OCI-LY1 (cell line): ENCODE results near the gene TRIP10.

Experiments used
- H2AFZ ChIP-seq: fragments of 200-600 bp; sonication (generic), shearing (Covaris generic); 2 replicates; pipeline ENCODE4 v1.6.0; 2014; ENCODE audit warnings: antibody characterized with exemption, mild to moderate bottlenecking, low read length
- H3F3A ChIP-seq: fragments of 200-600 bp; sonication (generic), shearing (Covaris generic); 2 replicates; pipeline ENCODE4 v1.6.0; 2014; ENCODE audit warnings: mild to moderate bottlenecking, antibody characterized with exemption, low read length, moderate library complexity; ENCODE audit not compliant: insufficient read depth
- H3K27ac ChIP-seq: fragments of 200-600 bp; sonication (generic); 2 replicates; pipeline ENCODE4 v1.5.1; 2014; ENCODE audit warnings: low read length, mixed run types, mild to moderate bottlenecking, low read depth; ENCODE audit not compliant: poor library complexity, severe bottlenecking
- H3K27me3 ChIP-seq: fragments of 200-600 bp; sonication (generic); 2 replicates; pipeline ENCODE4 v1.6.0; 2014; ENCODE audit warnings: antibody characterized with exemption, mild to moderate bottlenecking, low read length, moderate library complexity; ENCODE audit not compliant: insufficient read depth
- H3K36me3 ChIP-seq: fragments of 200-600 bp; sonication (generic); 2 replicates; pipeline ENCODE4 v1.6.1; 2014; ENCODE audit warnings: mild to moderate bottlenecking, antibody characterized with exemption, low read length, moderate library complexity, mixed read lengths; ENCODE audit not compliant: insufficient read depth
- H3K4me1 ChIP-seq: fragments of 200-600 bp; sonication (generic); 2 replicates; pipeline ENCODE4 v1.5.1; 2014; ENCODE audit warnings: mild to moderate bottlenecking, low read length, moderate library complexity; ENCODE audit not compliant: insufficient read depth, severe bottlenecking
- H3K4me2 ChIP-seq: fragments of 200-600 bp; sonication (generic), shearing (Covaris generic); 2 replicates; pipeline ENCODE4 v1.6.1; 2014; ENCODE audit warnings: low read length
- H3K4me3 ChIP-seq: fragments of 200-600 bp; sonication (generic); 2 replicates; pipeline ENCODE4 v1.5.1; 2014; ENCODE audit warnings: low read length, low read depth, mild to moderate bottlenecking, mixed read lengths; ENCODE audit not compliant: poor library complexity, severe bottlenecking
- H3K79me2 ChIP-seq: fragments of 200-600 bp; shearing (Covaris generic); 2 replicates; pipeline ENCODE4 v1.6.1; 2016; ENCODE audit warnings: mixed run types, low read length, mixed read lengths; ENCODE audit not compliant: insufficient read depth
- H3K9ac ChIP-seq: fragments of 200-600 bp; sonication (generic), shearing (Covaris generic); 2 replicates; pipeline ENCODE4 v1.6.1; 2014; ENCODE audit warnings: mild to moderate bottlenecking, low read length, mixed read lengths
- H3K9me2 ChIP-seq: fragments of 200-600 bp; sonication (generic), shearing (Covaris generic); 2 replicates; pipeline ENCODE4 v1.6.1; 2014; ENCODE audit warnings: low read depth, mild to moderate bottlenecking, low read length, mixed read lengths
- H3K9me3 ChIP-seq: fragments of 200-600 bp; shearing (Covaris generic); 2 replicates; pipeline ENCODE4 v1.6.1; 2014; ENCODE audit warnings: low read length, mixed read lengths
- H4K20me1 ChIP-seq: fragments of 200-600 bp; sonication (generic), shearing (Covaris generic); 2 replicates; pipeline ENCODE4 v1.6.0; 2016; ENCODE audit warnings: mild to moderate bottlenecking, low read length; ENCODE audit not compliant: insufficient read depth
- CTCF ChIP-seq: fragments of 200-600 bp; sonication (generic), shearing (Covaris generic); IDR thresholded peaks from 2 replicates; pipeline ENCODE4 v1.5.1; 2017; ENCODE audit warnings: mild to moderate bottlenecking, antibody characterized with exemption, low read length, moderate library complexity, mixed read lengths
- EZH2 ChIP-seq: fragments of 200-600 bp; sonication (generic), shearing (Covaris generic); IDR thresholded peaks from 2 replicates; pipeline ENCODE4 v1.8.0; 2017; ENCODE audit warnings: borderline replicate concordance, mixed run types, mild to moderate bottlenecking, antibody characterized with exemption, low read length, moderate library complexity, mixed read lengths

The TRIP10 gene

GRCh38 chr19:6718741-6719539, 20.5 kb upstream of the TRIP10 start:
- H3K27ac ChIP-seq = no peak overlapping the region
- H3F3A ChIP-seq = no peaks in the 10 kb centered on the region
- no peaks in the 10 kb centered on the region for H3K9me2 ChIP-seq
- peaks cover 22% of the 10 kb centered on the region for H3K4me1 ChIP-seq
- H2AFZ ChIP-seq = no peak overlapping the region
- no peak overlapping the region for H3K4me2 ChIP-seq
- H3K4me3 ChIP-seq = no peak overlapping the region
- H3K9ac ChIP-seq = no peak overlapping the region
- H3K79me2 ChIP-seq = no peaks in the 10 kb centered on the region
- TF ChIP-seq CTCF (no peak), EZH2 (no peak)
- H3K9me3 ChIP-seq = no peaks in the 10 kb centered on the region
- no peaks in the 10 kb centered on the region for H3K27me3 ChIP-seq
- H4K20me1 ChIP-seq = no peaks in the 10 kb centered on the region
- no peaks in the 10 kb centered on the region for H3K36me3 ChIP-seq

- no peaks in the 10 kb centered on the region for H3F3A ChIP-seq
- H3K79me2 ChIP-seq = no peaks in the 10 kb centered on the region
- no peak for TF ChIP-seq CTCF
- TF ChIP-seq EZH2 = no peak
- H3K9ac ChIP-seq = no peak overlapping the region
- H3K4me2 ChIP-seq = no peak overlapping the region
- H3K27ac ChIP-seq = no peak overlapping the region
- no peaks in the 10 kb centered on the region for H3K27me3 ChIP-seq
- H3K9me3 ChIP-seq = no peaks in the 10 kb centered on the region
- H2AFZ ChIP-seq = no peak overlapping the region
- H3K9me2 ChIP-seq = no peaks in the 10 kb centered on the region
- peaks cover 22% of the 10 kb centered on the region for H3K4me1 ChIP-seq
- H3K36me3 ChIP-seq = no peaks in the 10 kb centered on the region
- no peak overlapping the region for H3K4me3 ChIP-seq
- H4K20me1 ChIP-seq = no peaks in the 10 kb centered on the region
Measured at GRCh38 chr19:6719540-6719861, 20.0 kb upstream of the TRIP10 start.

- no peaks in the 10 kb centered on the region for H3K79me2 ChIP-seq
- H3K9me3 ChIP-seq = no peaks in the 10 kb centered on the region
- H2AFZ ChIP-seq = no peak overlapping the region
- no peak overlapping the region for H3K27ac ChIP-seq
- peaks cover 22% of the 10 kb centered on the region for H3K4me1 ChIP-seq
- no peak overlapping the region for H3K4me2 ChIP-seq
- H3F3A ChIP-seq = no peaks in the 10 kb centered on the region
- H3K9me2 ChIP-seq = no peaks in the 10 kb centered on the region
- TF ChIP-seq CTCF (no peak), EZH2 (no peak)
- no peak overlapping the region for H3K9ac ChIP-seq
- H3K4me3 ChIP-seq = no peak overlapping the region
- no peaks in the 10 kb centered on the region for H3K36me3 ChIP-seq
- no peaks in the 10 kb centered on the region for H4K20me1 ChIP-seq
- H3K27me3 ChIP-seq = no peaks in the 10 kb centered on the region
Measured at GRCh38 chr19:6719992-6720368, 19.5 kb upstream of the TRIP10 start.
